Measurements from ENCODE around the gene CAPN8.

The CAPN8 gene

DNA sequence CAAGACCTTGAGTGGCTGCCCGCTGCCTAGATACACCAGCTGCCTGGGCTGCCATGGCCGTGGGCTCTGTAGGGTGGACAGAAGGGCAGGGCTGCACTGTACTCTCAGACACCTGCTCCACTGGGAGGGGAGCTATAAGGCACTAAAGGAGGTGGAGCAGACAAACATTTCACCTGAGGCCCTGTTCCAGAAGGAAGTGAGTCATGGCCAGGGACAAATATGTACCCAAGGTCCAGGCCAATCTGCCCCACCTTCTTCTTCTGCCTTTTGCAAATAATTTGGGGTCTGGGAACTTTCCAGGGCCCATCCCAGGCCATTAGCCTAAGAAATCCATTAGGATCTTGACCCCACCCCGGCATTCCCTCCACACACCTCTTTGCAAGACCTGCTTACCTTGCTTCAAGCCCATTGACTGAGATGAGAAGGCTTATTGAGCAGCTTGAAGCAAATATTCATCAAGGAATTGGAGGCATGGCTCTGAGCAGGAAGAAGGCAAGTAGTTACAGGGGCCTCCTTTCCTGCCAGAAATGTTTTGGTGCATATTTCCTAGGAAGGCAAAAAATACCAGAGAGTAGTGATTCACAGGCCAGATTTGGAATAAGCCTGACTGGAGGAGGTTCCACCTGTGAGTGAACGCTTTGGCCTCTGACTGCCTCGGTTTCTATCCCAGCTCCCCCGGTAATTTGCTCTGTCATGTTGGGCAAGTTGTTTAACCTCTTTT is at the start of gene CAPN8:
TSS of gene CAPN8 (minus strand) at position 110 of the 721 bp plus-strand sequence. CDS start at position 55, 55 bp downstream.
- no peak for DNase-seq (ENCODE audit: low read depth in 2 of 2)

DNA sequence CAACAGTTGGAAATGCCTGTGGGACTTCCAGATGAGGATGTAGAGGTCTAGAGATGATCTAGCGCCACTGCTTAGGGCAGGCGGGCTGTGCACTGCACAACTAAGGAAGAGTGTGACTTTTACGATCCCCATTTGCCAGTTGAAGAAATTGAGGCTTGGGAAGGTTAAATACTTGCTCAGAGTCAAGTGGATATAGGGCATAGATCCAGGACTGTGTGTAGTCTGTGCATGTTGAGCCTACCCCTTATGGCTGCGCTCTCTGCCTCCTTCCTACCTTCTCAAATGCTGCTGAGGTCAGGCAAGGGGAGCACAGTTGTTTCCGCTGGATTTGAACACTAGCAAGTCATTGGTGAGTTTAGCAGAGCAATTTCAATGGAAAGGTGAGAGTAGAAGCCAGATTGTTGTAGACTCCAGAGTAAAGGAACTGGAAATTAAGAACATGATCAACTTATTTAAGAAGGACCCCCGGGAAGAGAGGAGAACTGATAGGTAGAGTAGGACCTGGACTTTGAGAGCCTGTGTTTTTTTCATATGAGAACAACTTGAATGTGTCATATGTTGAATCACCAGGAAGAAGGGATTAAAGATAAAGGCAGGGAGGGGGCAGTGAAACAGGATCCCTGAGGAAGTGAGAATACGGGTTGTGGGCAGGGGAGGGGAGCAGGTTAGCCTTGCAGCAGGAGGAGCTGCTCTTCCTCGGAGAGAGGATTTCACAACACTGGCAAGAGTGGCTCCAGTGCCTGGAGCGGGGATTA is 49.5 kb upstream of the CAPN8 start:
- no peak for DNase-seq (ENCODE audit: low read depth in 2 of 2)

DNA sequence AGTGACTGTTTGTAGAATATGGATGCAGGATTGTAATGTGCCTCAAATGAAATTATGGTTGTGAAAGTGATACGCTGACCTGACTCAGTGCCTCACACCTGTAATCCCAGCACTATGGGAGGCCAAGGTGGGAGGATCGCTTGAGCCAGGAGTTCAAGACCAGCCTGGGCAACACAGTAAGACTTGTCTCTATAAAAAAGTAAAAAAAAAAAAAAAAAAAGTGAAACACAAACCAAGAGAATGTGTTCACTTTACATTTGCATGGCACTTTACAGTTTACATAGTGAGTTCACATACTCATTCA is 48.9 kb upstream of the CAPN8 start:
- no peak for DNase-seq (ENCODE audit: low read depth in 2 of 2)

DNA sequence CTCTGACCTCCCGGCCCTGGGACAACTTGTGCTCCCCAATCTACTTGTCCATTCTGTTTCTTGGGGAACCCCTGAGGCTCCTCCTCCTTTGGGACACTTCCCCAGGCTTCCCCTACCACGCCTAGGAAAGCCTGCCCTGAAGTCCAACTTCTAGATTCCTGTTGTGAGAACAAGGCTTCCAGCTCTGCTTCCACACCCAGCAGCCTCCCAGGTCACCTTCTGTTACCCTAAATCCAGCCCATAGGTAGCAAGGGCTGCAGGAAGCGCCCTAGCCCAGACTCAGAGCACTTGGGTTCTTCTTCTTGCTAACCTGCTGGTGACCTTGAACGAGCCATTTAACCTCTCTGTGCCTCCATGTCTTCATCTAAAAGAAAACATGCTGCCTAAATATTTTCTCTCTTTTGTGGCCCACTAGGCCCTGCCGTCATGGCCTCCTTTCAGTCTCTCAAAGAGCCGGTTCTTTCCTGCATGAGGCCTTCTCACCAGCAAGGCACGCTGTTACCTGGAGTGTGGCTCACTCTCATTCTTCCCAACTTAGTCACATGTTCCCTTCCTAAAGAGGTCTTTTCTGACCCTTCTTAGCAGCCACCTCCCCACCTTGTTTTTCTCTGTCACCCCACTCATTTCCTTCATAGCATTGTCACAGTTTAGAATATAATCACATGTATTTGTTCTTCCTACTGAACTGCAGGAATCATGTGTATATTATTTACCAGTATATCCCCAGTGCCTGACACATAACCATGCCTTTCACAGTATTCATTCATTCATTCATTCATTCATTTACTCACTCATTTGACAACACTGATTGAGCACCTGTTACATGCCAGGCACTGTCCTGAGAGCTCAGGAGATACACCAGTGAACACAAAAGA is 48.3 kb upstream of the CAPN8 start:
- no peak for DNase-seq (ENCODE audit: low read depth in 2 of 2)

DNA sequence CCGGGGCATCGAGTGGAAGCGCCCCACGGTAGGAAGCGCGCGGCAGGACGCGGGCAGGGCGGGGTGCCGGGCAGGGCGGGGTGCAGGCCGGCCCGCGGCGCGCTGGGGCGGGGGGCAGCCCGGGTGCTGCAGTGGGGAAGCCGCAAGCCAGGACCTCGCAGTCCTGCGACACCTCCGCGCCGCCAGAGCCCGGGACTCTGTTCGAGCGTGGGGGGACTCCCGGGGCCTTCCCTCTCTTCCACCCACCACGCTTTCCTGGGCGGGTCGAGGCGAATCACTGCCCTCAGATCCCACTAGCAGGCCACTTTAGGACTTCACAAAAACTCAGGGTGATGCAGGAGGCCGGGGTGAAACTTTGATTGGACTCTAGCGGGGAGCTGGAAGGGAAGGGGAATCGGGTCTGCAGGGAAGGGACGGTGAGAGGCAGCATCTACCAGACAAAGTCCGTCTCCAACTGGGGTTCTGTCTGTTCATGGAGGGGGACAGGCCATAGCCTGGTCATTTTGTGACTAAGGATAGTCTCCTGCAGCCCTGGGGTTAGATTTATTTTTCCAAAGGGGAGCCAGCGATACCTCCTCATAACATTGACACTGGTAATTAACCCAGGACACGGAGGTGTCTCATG is 47.5 kb upstream of the CAPN8 start:
- DNase-seq (ENCODE audit: low read depth in 2 of 2), result peak in 1 of 2 donors; percentile 34

DNA sequence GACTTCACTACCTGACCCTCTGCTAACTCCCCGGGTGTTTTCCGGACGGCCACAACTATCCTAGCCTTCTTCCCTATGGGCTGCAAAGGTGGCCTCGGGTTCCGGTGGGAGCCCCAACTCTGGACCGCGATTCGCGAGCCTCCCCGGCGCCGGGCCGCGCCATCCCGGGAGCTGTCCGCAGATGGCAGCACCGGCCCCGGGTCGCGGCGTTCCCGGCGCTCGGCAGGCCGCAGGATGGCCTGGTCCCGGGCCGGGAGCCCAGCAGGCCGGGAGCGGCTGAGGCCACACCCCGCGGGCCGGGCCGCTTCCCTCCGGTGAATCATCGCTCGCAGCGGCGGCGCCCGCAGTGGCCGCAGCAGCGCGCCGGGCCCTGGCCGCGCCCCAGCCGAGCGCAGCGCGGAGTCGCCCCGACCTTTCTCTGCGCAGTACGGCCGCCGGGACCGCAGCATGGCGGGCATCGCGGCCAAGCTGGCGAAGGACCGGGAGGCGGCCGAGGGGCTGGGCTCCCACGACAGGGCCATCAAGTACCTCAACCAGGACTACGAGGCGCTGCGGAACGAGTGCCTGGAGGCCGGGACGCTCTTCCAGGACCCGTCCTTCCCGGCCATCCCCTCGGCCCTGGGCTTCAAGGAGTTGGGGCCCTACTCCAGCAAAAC is 46.8 kb upstream of the CAPN8 start, which contains the start of gene CAPN2:
TSS of gene CAPN2 (plus strand) at position 346 of the 656 bp plus-strand sequence. CDS start at position 448, 102 bp downstream.
- peak; percentile 48 to 53 for DNase-seq (ENCODE audit: low read depth in 2 of 2)

DNA sequence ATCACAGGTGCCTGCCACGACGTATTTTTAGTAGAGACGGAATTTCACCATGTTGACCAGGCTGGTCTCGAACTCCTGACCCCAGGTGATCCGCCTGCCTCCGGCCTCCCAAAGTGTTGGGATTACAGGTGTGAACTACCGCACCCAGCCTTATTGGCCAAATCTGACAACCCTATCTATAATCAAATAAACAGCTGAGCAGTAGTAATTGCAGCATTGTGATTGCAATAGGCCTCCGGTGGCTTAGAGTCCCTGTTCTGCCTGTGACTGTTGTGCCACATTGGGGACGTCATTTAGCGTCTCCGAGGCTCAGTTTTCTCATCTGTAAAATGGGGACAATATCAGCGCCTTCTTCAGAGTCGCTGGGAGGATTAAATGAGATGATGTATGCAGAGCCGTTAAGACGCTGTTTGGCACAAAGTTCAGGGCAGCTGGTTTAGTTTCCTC is 46.3 kb upstream of the CAPN8 start:
- no peak for DNase-seq (ENCODE audit: low read depth in 2 of 2)

DNA sequence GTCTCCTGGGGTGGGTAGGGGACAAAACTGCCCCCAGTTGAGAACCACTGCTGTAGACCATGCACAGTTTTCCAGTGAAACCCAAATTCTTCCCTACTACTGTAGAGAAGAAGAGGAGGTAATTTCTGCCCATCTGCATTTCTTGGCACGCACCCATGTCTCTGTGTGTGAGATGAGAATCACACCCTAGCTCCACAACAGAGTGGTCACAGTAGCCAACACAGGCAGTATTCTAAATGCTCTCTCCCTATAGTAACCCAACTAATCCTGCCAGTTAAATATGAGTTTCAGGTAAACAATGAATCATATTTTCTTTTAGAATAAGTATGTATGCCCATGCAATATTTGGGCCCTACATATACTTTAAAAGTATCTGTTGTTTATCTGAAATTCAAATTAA is 45.7 kb upstream of the CAPN8 start:
- DNase-seq (ENCODE audit: low read depth in 2 of 2), result no peak

DNA sequence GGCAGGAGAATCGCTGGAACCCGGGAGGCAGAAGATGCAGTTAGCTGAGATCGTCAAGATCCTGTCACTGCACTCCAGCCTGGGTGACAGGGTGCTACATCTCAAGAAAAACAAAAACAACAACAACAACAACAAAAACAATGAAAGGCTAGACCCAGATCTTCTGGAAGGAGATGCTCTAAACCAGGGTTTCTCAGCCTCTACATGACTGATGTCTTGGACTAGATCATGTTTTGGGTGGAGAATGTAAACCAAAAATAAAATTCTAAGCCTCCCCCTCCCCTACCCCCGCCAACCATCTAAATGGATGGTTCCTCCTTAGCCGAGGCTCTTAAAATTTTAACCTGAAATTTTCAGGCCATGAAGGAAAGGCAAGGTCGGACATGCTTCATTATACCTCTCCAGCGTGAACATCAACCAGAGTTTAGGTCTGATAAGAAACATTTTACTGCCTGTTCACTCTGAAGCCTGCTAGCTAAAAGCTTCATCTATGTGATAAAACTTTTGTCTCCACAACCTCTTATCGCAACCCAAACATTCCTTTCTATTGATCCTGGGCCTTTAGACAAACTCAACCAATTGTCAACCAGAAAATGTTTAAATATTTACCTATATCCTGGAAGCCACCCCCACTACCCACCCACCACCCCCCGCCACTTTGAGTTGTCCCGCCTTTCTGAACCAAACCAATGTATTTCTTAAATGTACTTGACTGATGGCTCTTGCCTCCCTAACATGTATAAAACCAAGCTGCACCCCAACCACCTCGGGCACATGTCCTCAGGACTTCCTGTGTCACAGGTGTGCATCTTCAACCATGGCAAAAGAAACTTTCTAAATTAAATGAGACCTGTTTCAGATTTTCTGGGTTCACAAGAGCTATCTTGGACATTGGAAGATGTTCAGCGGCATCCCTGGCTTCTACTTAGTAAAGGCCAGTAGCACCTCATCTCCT is 45.0 kb upstream of the CAPN8 start:
- DNase-seq (ENCODE audit: low read depth in 2 of 2), result no peak

DNA sequence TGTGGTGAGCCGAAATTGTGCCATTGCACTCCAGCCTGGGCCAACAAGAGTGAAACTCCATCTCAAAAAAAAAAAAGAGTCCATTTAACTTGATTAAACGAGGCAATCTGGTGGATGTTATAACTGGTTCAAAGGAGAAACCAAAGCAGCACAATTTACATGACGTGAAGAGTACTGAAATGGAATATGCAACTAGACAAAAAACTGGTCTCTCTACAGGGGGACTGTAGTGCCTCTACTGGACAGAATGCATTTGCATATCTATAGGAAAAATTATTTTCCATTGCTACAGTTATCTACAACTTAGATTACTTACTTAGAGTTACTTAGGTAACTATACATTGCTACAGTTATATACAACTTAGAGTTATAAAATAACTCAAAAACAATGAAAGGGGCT is 44.1 kb upstream of the CAPN8 start:
- DNase-seq (ENCODE audit: low read depth in 2 of 2), result no peak

DNA sequence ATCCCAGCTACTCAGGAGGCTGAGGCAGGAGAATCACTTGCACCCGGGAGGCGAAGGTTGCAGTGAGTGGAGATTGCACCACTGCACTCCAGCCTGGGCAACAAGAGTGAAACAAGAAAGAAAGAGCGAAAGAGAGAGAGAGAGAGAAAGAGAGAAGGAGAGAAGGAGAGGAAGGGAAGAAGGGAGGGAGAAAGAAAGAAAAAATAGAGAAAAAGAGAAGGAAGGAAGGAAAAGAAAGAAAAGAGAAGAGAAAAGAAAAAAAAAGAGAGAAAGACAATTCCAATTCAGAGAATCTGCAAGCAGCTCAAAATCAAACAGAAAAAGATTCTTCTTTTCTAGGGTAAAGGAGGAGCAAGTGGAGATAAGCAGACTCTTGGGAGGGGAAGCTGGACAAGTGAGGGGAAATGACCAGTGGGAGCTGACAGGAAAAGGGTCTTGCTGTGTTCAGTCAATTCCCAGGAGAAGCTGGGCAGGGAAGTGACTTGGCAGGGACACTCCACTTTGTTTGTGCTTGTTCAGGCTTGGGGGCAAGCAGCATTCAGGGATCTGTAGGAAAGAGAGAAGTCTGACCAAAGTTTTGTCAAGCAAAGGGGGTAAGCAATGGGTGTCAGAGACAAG is 43.3 kb upstream of the CAPN8 start:
- no peak for DNase-seq (ENCODE audit: low read depth in 2 of 2)

DNA sequence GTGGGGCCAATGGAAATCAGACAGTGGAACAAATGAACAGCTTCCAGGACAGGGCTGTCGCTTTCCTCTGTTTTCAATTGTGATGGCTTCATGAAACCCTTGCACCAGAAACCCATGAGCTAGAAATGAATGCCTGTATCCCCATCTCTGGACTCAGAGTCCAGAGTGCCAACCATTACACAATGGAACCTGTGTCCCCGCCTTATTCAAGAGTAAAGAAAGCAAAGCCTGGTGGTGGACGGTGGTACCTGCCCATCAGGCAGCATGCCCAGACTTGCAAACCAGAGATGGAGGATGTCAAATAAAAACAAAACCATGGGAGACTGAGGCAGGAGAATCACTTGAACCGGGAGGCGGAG is 42.5 kb upstream of the CAPN8 start:
- DNase-seq (ENCODE audit: low read depth in 2 of 2), result no peak

DNA sequence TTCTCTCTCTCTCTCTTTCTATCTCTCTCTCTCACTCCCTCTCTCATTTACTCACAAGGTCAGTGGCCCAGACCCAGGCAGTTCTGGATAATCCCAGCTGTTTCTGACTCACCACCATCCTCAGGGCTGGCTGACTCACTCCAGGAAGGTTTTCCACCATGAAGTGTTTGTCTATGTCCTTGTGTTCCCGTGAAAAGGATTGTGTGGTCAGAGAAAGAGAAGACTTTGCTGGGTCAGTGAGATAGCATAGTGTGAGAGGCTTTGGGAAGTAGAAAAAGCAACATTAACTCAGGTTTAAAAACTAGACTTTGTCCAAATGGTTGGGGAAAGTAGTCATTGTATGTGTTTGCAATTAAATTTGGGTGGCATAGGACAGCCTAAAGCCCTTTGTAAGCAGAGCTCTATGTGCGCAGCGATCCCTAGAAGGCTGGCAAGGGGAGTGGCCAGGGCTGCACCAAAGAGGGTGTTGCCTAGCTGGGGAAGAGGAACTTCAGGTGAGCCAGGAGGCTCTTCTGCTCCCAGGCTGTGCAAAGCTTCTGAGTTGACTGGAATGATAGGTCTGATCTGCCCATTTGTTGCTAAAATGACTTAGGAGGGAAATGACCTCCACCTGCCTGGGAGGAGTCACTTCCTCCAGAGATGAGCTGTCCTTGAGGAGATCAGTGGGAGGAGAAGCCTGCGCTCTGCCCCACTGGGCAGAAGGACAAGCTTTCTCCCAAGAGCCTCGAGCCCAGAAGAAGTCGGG is 41.9 kb upstream of the CAPN8 start:
- no peak for DNase-seq (ENCODE audit: low read depth in 2 of 2)

DNA sequence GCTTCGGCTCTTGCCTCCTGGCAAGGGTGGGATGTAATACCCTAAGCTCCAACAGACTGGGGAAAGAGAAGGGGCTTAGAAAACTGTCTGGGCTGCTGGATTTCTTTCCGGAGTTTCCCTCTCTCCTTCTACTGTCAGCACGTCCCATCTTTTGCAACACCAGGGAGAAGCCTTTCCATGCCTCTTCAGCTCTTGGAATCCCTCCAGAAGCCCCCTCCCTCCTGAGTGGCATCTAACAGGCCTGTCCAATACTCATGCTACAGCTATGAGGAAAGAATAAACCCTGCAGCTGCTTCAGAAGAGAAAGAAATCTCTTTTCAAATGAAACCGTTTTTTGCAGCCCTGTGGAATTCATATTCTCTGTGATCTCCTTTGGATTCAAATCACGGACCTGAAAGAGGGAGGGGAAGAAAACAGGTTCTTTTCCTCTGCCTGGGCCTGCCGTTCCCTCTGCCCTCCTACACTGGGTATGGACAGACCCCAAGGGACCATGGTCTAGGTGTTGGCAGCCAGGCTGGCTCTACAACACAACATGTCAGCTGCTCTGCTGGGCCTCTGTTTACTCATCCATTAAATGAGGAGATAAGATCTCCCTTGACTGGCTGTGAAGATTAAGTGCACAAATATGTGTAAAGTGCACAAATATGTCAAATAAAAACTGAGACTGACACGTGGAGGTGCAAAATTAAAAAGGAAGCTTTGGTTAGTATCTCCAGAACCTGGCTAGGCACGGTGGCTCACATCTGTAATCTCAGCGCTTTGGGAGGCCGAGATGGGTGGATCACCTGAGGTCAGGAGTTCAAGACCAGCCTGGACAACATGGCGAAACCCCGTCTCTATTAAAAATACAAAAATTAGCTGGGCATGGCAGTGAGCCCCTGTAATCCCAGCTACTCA is 40.8 kb upstream of the CAPN8 start:
- no peak for DNase-seq (ENCODE audit: low read depth in 2 of 2)

DNA sequence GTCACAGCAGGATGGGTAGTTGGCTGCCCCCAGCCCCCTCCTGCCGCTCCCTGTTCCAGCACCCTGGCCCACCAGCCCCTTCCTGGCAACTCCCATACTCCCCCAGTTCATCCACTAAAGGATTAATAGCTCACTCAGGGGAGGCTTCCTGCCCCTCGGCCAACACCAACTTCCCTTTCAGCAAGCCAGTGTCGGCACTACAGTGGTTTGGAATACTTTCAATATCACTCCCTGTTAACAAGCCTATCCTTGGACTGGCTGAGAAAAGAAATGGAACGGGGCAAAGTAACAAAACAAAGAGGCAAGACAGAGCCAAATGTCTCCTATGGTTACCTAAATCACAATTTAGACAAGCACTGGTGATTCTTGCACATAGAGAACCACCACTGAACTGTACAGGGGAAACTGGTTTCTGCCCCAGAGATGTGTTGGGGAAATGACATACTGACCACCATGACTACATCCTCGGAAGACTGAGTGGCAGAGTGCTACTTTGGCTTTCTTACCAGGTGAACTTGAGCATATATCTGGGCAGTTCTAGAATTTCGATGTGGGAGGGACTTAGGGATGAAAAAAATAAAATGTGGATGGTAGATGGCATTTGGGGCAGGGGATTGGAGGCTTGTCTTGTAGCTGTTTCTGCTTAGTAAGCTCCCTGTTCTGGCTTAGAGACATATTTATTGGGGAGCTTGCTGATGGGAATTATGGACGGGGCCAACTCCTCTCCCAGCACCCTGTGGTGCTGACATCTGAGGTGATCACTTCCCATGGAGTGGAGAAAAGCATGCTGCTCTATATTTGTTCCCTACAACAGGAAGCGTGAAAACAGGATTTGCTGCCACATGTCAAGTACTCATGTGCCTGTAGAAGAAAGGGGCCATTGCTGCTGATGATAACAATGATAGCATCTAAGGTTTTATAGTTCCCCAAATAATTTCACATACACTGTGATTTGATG is 39.7 kb upstream of the CAPN8 start:
- DNase-seq (ENCODE audit: low read depth in 2 of 2), result no peak

DNA sequence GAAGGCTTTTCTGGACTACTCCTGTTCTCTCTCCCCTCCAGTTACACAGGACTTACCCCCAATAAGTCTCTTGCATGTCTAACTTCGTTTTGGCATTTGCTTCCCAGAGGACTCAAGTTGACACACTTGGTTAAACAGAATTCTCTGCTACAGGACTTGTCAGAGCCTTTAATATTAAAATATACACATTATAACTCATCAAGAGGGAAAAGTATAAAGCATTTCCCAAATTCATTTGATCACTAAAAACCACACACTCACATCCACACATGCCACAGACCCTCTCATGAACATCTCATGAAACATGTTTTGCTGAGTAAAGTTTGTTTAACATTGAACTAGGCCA is 38.1 kb upstream of the CAPN8 start:
- no peak for DNase-seq (ENCODE audit: low read depth in 2 of 2)

Data from stimulated activated CD8-positive, alpha-beta memory T cell treated with anti-CD3 and anti-CD28 coated beads, Interleukin-15, amount 100 ng/mL, for 48 hours (primary cell).